Prostate gland (tissue), 2 donors: ENCODE data around the gene SLC35F3.

Experiments
- POLR2A ChIP-seq: fragments of 450-650 bp; IDR thresholded peaks from one replicate; pipeline ENCODE4 v1.6.1; 2016; ENCODE audit warnings: antibody characterized with exemption, mild to moderate bottlenecking
- TF ChIP-seq, protein P1 (sequence below), 4 experiments: fragments of 200-600 bp in 2 of 4; fragments of 450-650 bp in 2 of 4; sonication (generic) in 2 of 4; IDR thresholded peaks; 1 replicate in 3 of 4; 2 replicates in 1 of 4; pipeline ENCODE4 v1.5.1; 2016 to 2019; ENCODE audit warnings: antibody characterized with exemption in 4 of 4, mild to moderate bottlenecking in 2 of 4, moderate library complexity in 2 of 4

DNA sequence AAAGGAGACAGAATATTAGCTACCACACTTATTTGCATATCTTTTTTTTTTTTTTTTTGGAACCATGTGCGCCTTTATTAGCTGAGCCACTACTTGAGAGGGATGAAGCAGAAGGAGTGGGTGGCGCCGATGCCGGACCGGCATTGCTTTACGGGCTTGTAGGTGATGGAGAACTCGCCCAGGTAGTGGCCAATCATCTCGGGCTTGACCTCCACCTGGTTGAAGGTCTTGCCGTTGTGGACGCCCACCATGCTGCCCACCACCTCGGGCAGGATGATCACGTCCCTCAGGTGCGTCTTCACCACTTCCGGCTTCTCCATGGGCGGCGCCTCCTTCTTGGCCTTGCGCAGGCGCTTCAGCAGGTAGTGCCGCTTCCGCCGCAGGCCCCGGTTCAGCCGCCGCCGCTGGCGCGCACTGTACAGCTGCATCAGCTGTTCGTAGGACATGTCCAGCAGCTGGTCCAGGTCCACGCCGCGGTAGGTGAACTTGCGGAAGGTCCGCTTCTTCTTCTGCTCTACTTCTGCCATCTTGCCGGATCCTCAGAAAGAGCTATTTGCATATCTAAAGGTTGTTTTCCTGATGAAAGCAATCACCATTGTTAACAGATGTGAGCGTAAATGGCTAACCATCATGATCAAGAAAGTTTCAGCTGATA lies 452.3 kb downstream of the SLC35F3 start:
- TF ChIP-seq, protein P1, sequence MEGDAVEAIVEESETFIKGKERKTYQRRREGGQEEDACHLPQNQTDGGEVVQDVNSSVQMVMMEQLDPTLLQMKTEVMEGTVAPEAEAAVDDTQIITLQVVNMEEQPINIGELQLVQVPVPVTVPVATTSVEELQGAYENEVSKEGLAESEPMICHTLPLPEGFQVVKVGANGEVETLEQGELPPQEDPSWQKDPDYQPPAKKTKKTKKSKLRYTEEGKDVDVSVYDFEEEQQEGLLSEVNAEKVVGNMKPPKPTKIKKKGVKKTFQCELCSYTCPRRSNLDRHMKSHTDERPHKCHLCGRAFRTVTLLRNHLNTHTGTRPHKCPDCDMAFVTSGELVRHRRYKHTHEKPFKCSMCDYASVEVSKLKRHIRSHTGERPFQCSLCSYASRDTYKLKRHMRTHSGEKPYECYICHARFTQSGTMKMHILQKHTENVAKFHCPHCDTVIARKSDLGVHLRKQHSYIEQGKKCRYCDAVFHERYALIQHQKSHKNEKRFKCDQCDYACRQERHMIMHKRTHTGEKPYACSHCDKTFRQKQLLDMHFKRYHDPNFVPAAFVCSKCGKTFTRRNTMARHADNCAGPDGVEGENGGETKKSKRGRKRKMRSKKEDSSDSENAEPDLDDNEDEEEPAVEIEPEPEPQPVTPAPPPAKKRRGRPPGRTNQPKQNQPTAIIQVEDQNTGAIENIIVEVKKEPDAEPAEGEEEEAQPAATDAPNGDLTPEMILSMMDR (IDR thresholded peaks at IDR 0.05): peak in 1 of 4 experiments; percentile 6
- TF ChIP-seq POLR2A: peak; percentile 31
